ENCODE measurements around the gene TP53I3. TPM values are rescaled to one million over a fixed set of nuclear protein-coding genes. Genes with fewer than 3 reads are reported as not detected.
"Not testable (repeated sequence)": the region's sequence is repeated elsewhere in the genome, so short reads cannot be mapped to it uniquely, and the experiment has no call there.

Gene TP53I3
- total RNA-seq, 1 donor from 2014 or later = 1.2 TPM

DNA sequence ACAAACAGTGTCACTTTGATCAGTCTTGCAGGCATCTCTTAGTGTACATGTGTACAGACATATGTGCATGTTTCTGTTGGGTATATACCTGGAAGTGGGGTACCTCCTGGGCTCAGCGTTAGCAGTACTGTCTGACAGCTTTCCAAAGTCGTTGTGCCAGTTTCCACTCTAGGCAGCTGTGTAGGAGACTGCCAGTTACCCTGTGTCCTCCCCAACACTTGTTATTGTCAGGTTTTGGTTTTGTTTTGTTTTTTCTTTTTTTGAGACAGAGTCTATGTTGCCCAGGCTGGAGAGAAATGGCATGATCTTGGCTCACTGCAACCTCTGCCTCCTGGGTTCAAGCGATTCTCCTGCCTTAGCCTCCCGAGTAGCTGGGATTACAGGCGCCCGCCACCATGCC, 28.9 kb downstream of the TP53I3 start:
- Mint-ChIP-seq H3K4me3 (no peak overlapping the region), H3K9me3 (no peaks in the 10 kb centered on the region), H3K4me1 (peaks cover 3% of the 10 kb centered on the region), H3K36me3 (ENCODE audit: low read depth) (no peaks in the 10 kb centered on the region), H3K27ac (no peak overlapping the region), H3K27me3 (peaks cover 10% of the 10 kb centered on the region)
- DNase-seq = no peak
- intact Hi-C loops (cut with micrococcal nuclease) = no loop called here

DNA sequence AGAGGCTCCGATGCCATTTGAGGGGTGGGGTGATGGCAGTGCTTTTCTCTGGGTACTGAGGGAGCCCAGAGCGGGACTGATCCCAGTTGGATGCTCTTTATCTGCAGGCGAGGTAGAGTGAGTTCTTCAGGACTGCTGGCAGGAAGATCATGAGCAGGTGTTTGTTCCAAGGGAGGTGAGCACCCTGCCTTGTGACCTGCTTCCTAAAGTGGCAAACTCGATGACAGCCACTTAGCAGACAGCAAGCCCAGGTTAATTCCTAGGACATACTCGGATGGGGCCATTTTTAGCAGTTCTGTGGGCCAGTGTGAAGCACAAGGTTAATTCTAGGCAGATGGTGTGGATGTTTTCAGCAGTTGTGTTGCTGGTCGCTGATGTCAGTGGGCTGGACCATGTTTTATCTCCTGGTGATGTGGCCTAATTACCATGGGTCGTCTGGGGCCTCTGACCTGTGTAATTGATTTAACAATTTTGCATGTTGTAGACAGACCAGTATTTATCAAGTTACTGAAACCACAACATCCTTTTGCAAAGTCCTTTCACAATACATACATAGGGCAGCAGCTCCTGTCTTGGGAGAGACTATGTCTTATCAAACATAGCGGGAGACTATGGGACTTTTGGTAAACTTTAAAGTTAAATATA, 30.1 kb downstream of the TP53I3 start:
- peaks cover 10% of the 10 kb centered on the region for H3K27me3 Mint-ChIP-seq
- no peak overlapping the region for H3K4me3 Mint-ChIP-seq
- peaks cover 3% of the 10 kb centered on the region for H3K4me1 Mint-ChIP-seq
- no peak for DNase-seq
- intact Hi-C loops (cut with micrococcal nuclease) = no loop called here
- H3K9me3 Mint-ChIP-seq = no peaks in the 10 kb centered on the region
- no peak overlapping the region for H3K27ac Mint-ChIP-seq
- H3K36me3 Mint-ChIP-seq (ENCODE audit: low read depth) = no peaks in the 10 kb centered on the region

DNA sequence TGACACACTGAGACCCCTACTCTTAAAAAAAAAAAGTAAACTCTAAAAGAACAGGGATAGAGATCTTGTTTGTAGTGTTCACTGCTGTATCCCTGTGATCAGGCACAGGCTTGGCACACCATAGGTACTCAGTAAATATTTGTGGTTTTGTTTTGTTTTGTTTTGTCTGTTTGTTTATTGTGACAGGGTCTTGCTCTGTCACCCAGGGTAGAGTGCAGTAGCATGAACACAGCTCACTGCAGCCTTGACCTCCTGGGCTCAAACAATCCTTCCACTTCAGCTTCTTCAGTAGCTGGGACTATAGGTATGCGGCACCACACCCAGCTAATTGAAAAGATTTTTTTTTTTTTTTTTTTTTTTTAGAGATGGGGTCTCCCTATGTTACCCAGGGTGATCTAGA, 31.7 kb downstream of the TP53I3 start:
- Mint-ChIP-seq H3K27me3 (peaks cover 15% of the 10 kb centered on the region), H3K4me3 (no peak overlapping the region), H3K27ac (no peak overlapping the region), H3K9me3 (no peaks in the 10 kb centered on the region), H3K36me3 (ENCODE audit: low read depth) (no peaks in the 10 kb centered on the region), H3K4me1 (no peaks in the 10 kb centered on the region)
- DNase-seq = no peak
- intact Hi-C loops (cut with micrococcal nuclease) = no loop called here

GRCh38 chr2:24051833-24052232, 32.8 kb downstream of the TP53I3 start:
- peaks cover 17% of the 10 kb centered on the region for H3K27me3 Mint-ChIP-seq
- H3K4me1 Mint-ChIP-seq = peaks cover 8% of the 10 kb centered on the region
- intact Hi-C loops (cut with micrococcal nuclease) = no loop called here
- no peak for DNase-seq
- H3K4me3 Mint-ChIP-seq = no peak overlapping the region
- H3K36me3 Mint-ChIP-seq (ENCODE audit: low read depth) = peaks cover 3% of the 10 kb centered on the region
- H3K9me3 Mint-ChIP-seq = no peaks in the 10 kb centered on the region
- no peak overlapping the region for H3K27ac Mint-ChIP-seq

GRCh38 chr2:24050041-24050979, 34.3 kb downstream of the TP53I3 start:
- peak; percentile 74 for DNase-seq
- H3K4me1 Mint-ChIP-seq = peaks cover 15% of the 10 kb centered on the region
- H3K27me3 Mint-ChIP-seq = peaks cover 17% of the 10 kb centered on the region
- no peaks in the 10 kb centered on the region for H3K9me3 Mint-ChIP-seq
- intact Hi-C loops (cut with micrococcal nuclease) = no loop called here
- H3K36me3 Mint-ChIP-seq (ENCODE audit: low read depth) = peaks cover 3% of the 10 kb centered on the region
- H3K4me3 Mint-ChIP-seq = no peak overlapping the region
- H3K27ac Mint-ChIP-seq = no peak overlapping the region

- Mint-ChIP-seq H3K27me3 (peaks cover 17% of the 10 kb centered on the region), H3K4me3 (no peak within 1 kb of the TSS), H3K4me1 (peaks cover 18% of the 10 kb centered on the region)
Observed at GRCh38 chr2:24049485-24050021, 35.1 kb downstream of the TP53I3 start, which contains the start of gene FKBP1B. FKBP1B (plus strand) TSS chr2:24049741; CDS start chr2:24049850, 109 bp downstream.

DNA sequence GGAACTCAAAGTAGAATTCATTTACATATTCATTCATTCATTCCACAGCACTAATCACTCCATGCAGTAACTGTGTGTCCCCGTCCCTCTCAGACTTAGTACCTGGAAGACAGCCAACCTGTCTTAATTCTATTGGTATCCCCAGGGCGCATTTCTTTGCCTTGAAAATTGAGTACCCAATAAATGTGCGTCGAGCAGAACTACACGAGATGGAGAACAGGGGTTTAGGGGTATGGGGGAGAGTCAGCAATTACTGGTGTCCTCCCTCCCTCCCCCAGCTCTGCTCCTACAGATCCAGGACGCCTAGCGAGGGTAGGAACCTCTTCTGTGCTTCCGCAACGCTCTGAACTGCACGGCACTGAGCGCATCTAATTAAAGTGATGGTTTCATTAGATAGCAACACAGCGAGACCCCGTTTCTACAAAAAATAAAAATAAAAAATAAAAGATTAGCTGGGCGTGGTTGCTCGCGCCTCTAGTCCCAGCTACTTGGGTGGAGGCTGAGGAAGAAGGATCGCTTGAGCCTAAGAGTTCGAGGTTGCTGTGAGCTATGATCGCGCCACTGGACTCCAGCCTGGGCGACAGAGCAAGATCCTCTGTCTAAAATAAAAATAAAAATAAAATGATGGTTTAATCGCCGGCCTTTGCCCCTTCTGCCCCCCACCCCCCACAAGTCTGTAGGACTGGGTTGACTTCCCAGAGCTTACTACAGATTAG, 35.7 kb downstream of the TP53I3 start:
- peak overlapping the region; percentile 21 for H3K27ac Mint-ChIP-seq
- intact Hi-C loops (cut with micrococcal nuclease) = no loop called here
- DNase-seq = peak; percentile 62
- no peak overlapping the region for H3K4me3 Mint-ChIP-seq
- H3K27me3 Mint-ChIP-seq = peaks cover 12% of the 10 kb centered on the region
- peaks cover 18% of the 10 kb centered on the region for H3K4me1 Mint-ChIP-seq
- peaks cover 3% of the 10 kb centered on the region for H3K36me3 Mint-ChIP-seq (ENCODE audit: low read depth)
- H3K9me3 Mint-ChIP-seq = no peaks in the 10 kb centered on the region

More at GRCh38 chr2:24049485-24050021, 35.1 kb downstream of the TP53I3 start, which contains the start of gene FKBP1B:
- Mint-ChIP-seq H3K27ac (peak within 1 kb of the TSS; percentile 21), H3K9me3 (no peaks in the 10 kb centered on the region), H3K36me3 (ENCODE audit: low read depth) (peaks cover 3% of the 10 kb centered on the region)
- intact Hi-C loops (cut with micrococcal nuclease) = no loop called here
- DNase-seq = peak; percentile 86

DNA sequence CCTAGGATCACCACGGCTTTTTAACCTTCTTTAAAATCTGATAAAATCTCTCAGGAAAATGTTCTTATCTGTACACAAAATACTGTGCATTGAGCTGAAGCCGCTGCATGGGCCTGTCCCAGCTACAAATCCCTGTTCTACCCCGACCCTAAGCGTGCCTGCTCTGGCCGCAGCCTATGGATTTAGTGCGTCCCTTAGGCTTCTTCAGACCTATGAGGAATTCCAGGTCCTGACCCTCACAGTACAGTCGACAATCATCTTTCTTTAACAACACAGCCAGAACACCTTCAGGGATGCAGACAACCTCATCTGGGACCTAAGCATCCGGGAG, 37.0 kb downstream of the TP53I3 start:
- peak overlapping the region; percentile 99 for H3K4me3 Mint-ChIP-seq
- no peak for DNase-seq
- peaks cover 18% of the 10 kb centered on the region for H3K4me1 Mint-ChIP-seq
- H3K27ac Mint-ChIP-seq = peak overlapping the region; percentile 97
- intact Hi-C loops (cut with micrococcal nuclease) = loop anchor here (1.0 kb wide), 3 partner anchors 29 to 120 kb away; partner anchors contain the start of genes ATAD2B, SF3B6 and UBXN2A
- peaks cover 3% of the 10 kb centered on the region for H3K36me3 Mint-ChIP-seq (ENCODE audit: low read depth)
- H3K27me3 Mint-ChIP-seq = peaks cover 7% of the 10 kb centered on the region
- no peaks in the 10 kb centered on the region for H3K9me3 Mint-ChIP-seq

DNA sequence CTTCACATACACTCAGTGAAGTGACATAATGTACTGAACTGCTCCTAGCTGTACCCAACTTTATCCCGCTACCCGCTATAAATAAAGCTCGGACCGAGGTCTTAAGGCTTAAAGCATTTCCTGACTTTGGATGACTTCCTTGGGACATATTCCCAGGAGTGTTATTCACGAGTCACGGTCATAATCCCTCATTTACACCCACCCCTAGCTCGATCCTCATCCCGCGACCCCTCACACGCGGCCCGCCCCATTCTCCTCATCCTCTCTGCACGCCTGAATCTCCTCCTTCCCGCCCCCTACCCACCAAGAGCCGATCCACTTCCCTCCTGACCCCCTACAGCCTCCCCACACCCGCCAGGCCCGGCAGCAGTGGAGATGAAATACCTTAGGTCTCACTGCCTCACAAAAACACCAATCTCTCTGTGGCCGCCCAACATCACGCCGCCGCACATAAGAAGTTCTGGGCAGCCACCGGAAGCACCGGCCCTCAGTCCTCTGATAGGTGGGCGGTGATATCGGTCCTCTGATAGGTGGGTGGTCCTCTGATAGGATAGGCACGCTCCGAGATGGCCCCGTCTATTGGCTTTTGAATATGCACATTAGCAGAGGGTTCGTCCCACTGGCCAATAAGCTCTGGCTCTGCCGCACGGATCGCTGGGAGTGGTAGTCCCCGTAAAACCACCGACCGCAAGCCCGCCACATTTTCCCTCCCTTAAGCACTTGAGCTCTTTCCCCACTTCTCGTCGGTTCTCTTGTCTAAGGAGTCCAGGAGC, 37.5 kb downstream of the TP53I3 start, which contains the start of gene WDCP:
TSS of gene WDCP (minus strand) at position 462 of the 773 bp plus-strand sequence. CDS start 7,897 bp downstream, outside the sequence.
- intact Hi-C loops (cut with micrococcal nuclease) = loop anchor here (1.0 kb wide), 3 partner anchors 29 to 120 kb away; partner anchors contain the start of genes ATAD2B, SF3B6 and UBXN2A
- DNase-seq = peak; percentile 98
- Mint-ChIP-seq H3K27me3 (peaks cover 7% of the 10 kb centered on the region), H3K9me3 (no peaks in the 10 kb centered on the region), H3K27ac (peak within 1 kb of the TSS; percentile 97), H3K4me3 (peak within 1 kb of the TSS; percentile 99), H3K36me3 (ENCODE audit: low read depth) (peaks cover 3% of the 10 kb centered on the region), H3K4me1 (peaks cover 18% of the 10 kb centered on the region)

GRCh38 chr2:24046599-24046929, 38.1 kb downstream of the TP53I3 start:
- peak overlapping the region; percentile 99 for H3K4me3 Mint-ChIP-seq
- H3K27ac Mint-ChIP-seq = no peak overlapping the region
- H3K9me3 Mint-ChIP-seq = no peaks in the 10 kb centered on the region
- H3K4me1 Mint-ChIP-seq = peaks cover 18% of the 10 kb centered on the region
- H3K36me3 Mint-ChIP-seq (ENCODE audit: low read depth) = peaks cover 3% of the 10 kb centered on the region
- intact Hi-C loops (cut with micrococcal nuclease) = no loop called here
- peaks cover 7% of the 10 kb centered on the region for H3K27me3 Mint-ChIP-seq
- no peak for DNase-seq

DNA sequence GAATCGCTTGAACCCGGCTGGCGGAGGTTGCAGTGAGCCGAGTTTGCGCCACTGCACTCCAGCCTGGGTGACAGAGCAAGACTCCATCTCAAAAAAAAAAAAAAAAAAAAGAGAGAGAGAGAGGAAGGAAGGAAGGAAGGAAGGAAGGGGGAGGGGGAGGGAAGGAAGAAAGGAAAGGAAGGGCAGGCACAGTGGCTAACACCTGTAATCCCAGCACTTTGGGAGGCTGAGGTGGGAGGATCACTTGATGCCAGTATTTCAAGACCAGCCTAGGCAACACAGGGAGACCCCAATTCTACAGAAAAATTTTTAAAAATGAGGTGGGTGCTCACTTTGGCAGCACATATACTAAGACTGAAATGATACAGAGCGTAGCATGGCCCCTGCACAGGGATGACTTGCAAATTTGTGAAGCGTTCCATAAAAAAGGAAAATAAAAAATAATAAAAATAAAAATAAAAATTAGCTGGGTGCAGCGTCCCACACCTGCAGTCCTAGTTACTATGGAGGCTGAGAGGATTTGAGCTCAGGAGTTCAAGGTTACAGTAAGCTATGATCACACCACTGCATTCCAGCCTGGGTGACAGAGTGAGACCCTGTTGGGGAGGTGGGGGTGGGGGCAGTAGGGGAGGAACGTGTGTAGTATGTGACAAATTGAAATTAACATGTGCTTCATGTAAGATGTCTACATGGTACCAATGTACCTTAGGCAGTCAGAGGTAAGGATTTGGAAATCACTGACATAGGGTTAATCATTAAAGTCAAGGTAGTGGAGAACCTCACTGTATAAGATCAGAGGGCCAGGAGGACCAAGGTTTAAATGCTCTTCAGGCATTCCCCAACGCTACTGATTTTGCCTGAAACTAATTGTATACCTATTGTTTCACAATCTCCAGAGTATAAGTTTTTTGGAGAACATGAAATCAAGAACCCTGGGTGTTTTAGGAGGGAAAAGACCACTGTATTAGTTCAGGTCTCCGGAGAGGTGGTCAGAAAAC, 38.8 kb downstream of the TP53I3 start:
- peaks cover 18% of the 10 kb centered on the region for H3K4me1 Mint-ChIP-seq
- peaks cover 3% of the 10 kb centered on the region for H3K36me3 Mint-ChIP-seq (ENCODE audit: low read depth)
- H3K27ac Mint-ChIP-seq = no peak overlapping the region
- no peak for DNase-seq
- peak overlapping the region; percentile 99 for H3K4me3 Mint-ChIP-seq
- H3K9me3 Mint-ChIP-seq = no peaks in the 10 kb centered on the region
- H3K27me3 Mint-ChIP-seq = peaks cover 7% of the 10 kb centered on the region
- intact Hi-C loops (cut with micrococcal nuclease) = no loop called here

GRCh38 chr2:24043133-24043532, 41.5 kb downstream of the TP53I3 start:
- H3K27me3 Mint-ChIP-seq; H3K4me3 Mint-ChIP-seq; intact Hi-C loops (cut with micrococcal nuclease); H3K9me3 Mint-ChIP-seq; DNase-seq; H3K27ac Mint-ChIP-seq: not testable (repeated sequence)
- Mint-ChIP-seq H3K4me1 (peaks cover 20% of the 10 kb centered on the region), H3K36me3 (ENCODE audit: low read depth) (peaks cover 17% of the 10 kb centered on the region)
